GM18519 (cell line): ENCODE data around the gene PPM1M.

Source experiments
- ATAC-seq: cut with Tn5 transposase; IDR thresholded peaks from one replicate; pipeline ENCODE4 v1.9.1; 2021; ENCODE audit warnings: mild to moderate bottlenecking, moderate library complexity; ENCODE audit not compliant: unreplicated experiment, low FRiP score

Gene PPM1M

GRCh38 chr3:52292247-52293065 is 46.9 kb downstream of the PPM1M start:
- ATAC-seq: no peak

DNA sequence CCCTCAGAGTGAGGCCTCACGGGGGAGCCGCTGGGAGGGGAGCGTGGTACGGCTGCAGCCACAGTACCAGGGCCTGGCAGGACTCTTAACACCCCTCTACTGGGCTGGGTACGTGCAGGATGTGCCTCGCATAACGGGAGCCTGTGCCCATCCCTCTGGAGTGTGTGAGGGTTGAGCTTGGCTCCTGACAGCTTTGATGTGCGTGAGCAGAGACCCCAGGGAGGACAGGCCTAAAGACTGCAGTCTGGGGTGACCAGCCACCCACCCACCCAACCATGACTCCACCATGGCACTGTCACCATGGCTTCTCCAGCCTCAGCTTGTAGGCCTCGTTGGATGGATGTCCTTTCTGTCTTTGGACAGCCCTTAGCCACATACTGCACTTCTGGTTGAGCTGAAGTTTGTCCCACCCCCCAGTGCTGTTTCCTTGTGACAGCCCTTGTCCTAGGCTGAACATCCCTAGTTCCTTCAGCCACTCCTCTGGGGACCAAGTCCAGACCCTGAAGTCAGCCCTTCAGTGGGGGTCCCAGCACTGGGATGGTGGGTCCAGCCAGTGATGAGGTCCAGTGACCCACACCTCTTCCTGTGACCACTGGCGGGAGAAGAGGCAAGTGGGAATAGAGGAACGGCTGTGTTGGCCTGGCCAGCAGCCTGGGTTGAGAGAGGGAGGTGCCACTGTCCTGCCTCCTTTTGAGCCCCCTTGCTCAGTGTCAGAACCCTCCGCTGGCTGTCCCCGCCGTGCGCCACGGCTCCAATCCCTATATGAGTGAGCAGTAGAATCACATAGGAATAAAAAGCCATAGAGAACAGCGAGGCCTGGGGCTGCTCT is 48.1 kb downstream of the PPM1M start:
- ATAC-seq: no peak

- ATAC-seq: no peak
These were observed 49.0 kb downstream of the PPM1M start for GRCh38 chr3:52294320-52295150.

GRCh38 chr3:52295671-52296208 is 50.2 kb downstream of the PPM1M start:
- ATAC-seq: no peak

GRCh38 chr3:52297242-52298148 is 51.9 kb downstream of the PPM1M start:
- ATAC-seq: no peak

DNA sequence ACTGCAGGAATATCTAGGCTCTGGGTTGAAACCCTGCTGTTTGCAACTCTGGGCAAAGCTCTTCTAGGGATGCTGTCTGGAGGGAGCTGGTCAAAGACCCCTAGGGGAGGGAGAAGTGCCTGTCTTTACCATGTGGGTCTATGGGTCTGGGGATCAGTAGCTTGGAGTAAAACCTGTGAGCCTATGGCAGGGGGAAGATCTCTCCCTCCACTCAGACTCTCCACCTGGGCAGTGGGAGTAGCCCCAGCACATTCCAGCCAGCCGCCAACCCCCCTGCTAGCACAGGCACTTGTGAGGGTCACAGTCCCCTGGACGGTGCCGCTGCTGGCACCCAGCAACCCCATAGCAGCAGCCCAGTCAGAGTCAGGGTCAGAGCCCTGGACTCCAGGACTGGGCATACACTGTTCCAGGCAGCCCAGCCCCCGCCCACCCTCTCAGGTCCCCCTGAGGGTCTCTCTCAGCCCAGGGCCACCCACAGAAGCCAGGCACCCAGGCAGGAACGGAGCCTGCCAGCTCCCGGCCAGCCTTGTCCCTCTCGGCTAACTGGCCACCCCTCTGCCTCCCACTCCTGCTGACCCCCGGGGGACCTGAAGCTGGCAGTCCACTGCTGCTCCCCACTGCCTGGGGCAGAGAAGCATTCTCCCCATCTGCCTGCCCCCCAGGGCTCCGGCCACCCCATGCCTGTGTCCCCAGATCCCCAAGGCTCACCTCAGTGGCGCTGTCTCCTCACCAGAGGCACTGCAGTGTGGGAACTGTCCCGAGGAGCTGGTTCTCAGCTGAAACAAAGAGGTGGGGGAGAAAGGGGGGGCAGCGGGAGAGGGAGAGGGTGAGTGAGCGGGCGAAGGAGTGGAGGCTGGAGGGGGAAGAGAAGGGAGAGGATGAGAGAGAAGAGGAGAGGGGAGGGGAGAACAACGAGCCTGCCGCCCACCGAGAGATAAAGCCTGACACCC is 52.9 kb downstream of the PPM1M start:
- no peak for ATAC-seq

- no peak for ATAC-seq
These were observed 53.8 kb downstream of the PPM1M start for GRCh38 chr3:52299247-52299878.
